ENCODE data around the gene TRNAU1AP.
"Not testable (repeated sequence)": the region's sequence is repeated elsewhere in the genome, so short reads cannot be mapped to it uniquely, and the experiment has no call there.

Gene TRNAU1AP

GRCh38 chr1:28552758-28553663 is at the start of gene TRNAU1AP:
Gene TRNAU1AP (plus strand): TSS chr1:28553085. CDS start chr1:28553111, 26 bp downstream.
- peak; percentile 99 for DNase-seq

GRCh38 chr1:28503117-28503516 is 49.8 kb upstream of the TRNAU1AP start:
- DNase-seq, result no peak

DNA sequence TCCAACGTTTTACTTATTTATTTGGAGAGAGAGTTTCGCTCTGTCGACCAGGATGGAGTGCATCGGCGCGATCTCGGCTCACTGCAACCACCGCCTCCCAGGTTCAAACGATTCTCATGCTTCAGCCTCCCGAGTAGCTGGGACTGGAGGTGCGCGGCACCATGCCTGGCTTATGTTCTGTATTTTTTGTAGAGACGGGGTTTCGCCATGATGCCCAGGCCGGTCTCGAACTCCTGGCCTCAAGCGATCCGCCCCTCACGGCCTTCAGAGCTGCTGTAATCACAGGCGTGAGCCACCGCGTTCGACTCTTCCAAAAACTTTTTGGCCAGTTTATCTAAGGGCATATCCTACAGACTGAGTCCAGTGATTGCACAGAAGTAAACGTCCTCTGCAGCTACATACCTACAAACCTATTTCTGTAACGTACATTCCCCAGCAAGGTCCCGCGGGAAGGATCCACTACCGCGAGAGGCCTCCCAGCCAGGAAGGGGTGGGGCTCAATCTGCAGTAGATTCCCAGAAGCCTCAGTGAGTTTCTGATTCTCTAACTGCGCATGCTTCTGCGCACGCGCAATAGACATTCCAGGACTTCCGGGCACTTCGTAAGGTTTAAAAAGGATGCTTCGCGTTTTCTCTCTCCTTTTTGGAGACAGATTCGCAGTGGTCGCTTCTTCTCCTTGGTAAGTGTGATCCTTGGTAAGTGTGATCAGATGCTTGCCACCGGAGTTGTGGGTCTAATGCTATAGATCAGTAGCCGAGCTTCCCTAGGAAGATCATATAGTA is 47.3 kb upstream of the TRNAU1AP start, which contains the start of gene RCC1:
Gene RCC1, plus strand, starts transcription at position 638 of the 782 bp plus-strand sequence. CDS start 23,824 bp downstream, outside the sequence.
- DNase-seq, result peak; percentile 99

DNA sequence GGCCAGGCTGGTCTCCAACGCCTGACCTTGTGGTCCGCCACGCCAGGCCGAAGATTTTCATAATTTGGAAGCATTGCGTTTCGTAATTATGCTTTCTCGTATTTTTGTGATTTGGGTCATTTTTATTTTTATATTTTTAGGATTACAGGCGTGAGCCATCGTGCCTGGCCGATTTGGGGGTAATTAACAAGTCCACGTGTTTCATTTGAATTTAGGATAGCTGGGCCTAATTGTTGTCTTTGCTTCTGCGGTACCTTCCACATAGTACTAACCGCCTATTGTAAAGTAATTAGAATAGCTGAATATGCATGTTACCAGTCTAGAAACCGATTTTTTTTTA is 46.0 kb upstream of the TRNAU1AP start:
- DNase-seq, result no peak

DNA sequence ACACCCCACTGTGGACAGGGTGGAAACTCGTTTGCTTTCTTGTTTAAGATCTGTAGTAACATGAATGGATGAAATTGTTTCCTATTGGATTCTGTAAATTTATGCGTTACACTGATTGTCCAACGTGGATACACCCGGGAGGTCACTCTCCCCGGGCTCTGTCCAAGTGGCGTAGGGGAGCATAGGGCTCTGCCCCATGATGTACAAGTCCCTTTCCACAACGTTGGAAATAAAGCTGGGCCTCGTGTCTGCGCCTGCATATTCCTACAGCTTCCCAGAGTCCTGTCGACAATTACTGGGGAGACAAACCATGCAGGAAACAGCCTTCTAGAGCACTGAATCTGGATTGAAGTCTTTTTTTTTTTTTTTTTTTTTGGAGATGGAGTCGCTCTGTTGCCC is 45.6 kb upstream of the TRNAU1AP start:
- DNase-seq, result no peak

DNA sequence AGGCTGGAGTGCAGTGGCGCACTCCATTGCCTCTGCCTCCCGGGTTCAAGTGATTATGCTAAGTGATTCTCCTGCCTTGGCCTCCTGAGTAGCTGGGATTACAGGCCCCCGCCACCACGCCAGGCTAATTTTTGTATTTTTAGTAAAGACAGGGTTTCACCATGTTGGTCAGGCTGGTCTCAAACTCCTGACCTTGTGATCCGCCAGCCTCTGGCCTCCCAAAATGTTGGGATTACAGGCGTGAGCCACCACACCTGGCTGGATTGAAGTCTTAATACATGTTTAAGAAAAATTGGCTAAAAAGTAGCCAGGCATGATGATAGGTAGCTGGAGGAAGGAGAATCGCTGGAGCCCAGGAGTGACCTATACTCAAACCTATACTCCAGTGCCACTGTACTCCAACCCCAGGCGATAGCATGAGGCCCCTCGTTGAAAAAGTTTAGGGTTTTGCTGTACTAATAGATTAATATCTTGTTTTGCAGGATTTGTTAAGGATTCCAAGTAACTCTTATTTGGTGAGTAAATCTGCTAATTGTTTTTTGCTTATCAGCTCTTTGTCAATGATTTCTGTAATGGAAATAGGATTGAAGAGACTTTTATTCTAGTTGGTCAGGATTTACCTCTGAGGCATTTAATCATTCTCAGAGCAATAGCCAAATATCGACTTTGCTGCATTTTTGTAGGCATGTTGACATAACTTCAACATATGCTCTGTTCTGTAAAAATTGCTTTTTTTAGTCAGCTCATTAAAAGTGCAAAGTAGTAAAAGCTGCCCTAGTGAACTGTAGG is 45.0 kb upstream of the TRNAU1AP start:
- no peak for DNase-seq

- DNase-seq, result no peak
Measured at GRCh38 chr1:28508435-28508754, 44.5 kb upstream of the TRNAU1AP start.

GRCh38 chr1:28509705-28510272 is 43.1 kb upstream of the TRNAU1AP start:
- DNase-seq, result peak; percentile 53

DNA sequence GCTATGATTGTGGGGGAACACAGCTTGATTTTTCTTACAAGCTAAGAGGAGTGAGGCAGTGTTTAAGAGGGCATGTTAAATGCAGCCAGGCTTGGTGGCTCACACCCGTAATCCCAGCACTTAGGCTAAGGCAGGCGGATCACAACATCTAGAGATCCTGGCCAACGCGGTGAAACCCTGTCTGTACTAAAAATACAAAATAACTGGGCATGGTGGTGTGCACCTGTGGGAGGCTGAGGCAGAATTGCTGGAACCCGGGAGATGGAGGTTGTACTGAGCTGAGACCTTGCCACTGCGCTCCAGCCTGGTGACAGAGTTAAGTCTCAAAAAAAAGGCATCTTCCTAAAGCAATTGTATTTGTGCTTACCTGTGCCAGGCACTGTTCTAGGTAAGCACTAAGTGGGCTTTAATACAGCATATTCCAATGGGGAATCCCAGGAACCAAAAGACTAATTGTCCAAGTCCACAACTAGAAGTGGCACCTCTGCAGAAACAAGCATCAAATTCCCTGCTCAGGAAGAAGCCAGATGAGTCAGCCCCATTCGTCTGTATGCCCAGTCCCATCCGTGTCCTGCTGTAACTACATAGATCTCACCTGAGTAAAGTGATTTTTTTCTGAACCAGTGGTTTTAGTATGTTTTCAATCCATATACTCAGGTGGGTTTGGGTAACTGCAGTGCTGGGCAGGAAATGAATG is 42.5 kb upstream of the TRNAU1AP start:
- DNase-seq, result peak; percentile 63

DNA sequence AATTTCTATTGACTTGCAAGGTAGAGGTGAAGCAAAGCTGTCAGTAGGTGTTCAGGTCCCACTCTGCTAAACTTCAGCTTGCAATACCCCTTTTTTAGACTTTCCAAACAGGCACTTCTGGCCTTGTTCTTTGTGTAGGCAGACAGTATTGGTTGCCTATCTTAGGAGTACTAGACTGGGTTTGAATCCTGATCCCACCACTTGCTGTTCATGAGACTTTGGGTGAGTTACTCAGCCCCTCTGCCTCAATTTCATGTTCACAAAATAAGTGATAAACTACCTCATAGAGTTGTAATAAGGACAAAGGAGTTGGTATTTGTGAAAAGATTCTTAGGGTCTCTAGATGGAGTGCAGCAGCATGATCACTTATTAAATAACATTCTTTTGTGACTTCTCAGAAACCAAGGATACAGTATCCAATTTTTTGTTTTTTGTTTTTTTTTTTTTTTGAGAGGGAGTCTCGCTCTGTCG is 41.9 kb upstream of the TRNAU1AP start:
- no peak for DNase-seq

- no peak for DNase-seq
Measured at GRCh38 chr1:28512058-28512611, 40.8 kb upstream of the TRNAU1AP start.

- not testable (repeated sequence) for DNase-seq
Measured at GRCh38 chr1:28514445-28514933, 38.4 kb upstream of the TRNAU1AP start.

GRCh38 chr1:28516518-28516956 is 36.3 kb upstream of the TRNAU1AP start:
- no peak for DNase-seq

DNA sequence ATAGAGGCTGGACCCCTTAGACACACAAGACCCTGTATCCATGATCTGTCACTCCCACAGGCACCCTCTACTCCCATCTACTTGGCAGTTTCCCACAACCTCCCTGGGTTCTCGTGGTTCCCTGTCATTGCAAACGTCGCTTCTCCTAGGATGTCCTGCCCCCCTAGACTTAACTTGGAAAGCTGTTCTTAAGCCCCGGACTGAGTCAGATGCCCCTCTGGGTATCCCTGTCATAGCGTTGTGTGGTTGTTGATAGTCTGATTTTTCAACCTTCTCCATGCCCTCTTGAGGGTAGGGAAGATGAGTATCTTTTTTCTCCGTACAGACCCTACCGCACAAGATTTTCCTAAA is 35.3 kb upstream of the TRNAU1AP start:
- no peak for DNase-seq

GRCh38 chr1:28518000-28518744 is 34.7 kb upstream of the TRNAU1AP start:
- DNase-seq, result peak; percentile 97

DNA sequence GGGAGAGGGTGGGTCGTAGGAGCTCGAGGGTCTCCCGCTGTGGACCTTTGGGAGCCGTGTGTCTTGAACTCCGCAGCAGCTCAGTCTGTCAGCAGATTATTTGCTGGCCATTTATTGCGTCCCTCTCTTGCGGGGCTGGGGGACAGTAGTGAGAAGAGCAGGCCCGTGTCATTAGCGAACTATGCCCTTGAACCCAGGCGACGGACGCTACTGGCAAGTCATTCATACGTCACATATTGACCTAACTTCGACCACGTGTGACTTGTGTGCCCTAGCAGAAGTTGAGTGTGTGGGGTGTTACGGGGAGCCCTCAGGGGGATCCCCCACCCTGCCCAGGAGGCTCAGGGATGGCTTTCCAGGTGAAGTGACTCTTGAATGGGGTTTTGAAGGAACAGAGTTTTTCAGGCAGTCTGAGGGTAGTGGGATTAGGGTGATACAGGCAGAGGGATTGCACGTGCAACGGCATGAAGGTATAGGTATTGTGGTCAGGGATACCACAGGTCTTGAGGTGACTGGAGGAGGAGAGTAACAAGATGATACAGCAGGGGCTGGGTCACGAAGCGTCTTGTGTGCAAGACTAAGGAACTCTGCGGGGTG is 34.0 kb upstream of the TRNAU1AP start:
- DNase-seq, result peak; percentile 71

DNA sequence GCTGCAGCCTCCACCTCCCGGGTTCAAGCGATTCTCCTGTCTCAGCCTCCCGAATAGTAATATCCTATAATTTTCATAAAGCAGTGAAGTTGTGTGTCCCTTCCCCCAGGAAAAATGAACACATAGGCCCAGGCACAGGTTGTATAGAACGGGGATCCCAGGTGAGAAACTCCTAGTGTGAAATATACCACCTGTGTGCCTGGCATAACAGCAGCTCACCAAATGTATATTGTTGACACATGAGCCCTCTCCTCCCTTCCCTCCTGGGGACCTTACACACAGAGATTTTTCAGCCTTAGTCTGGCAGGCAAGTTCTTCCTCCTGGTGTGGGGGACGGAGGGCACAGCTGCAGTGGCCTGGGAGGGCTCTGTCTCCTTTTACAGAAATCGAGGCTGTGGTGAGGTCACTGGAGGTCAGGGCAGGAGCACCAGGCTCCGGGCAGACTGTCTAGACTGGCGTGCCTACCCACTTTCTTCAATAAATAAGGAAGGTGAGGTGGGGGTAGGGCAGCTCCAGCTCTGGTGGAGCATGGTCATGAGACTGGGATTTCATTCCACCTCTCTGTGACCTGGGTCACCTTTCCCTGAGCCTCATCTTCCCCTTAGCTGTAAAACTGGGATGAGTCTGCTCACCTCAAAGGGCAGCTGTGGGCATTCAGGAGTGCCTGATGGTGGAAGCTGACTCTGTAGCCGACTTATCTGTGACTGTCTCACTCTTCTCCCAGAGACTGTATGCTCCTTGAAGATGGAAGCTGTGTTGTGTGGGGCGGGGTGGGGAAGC is 32.7 kb upstream of the TRNAU1AP start:
- DNase-seq, result no peak

DNA sequence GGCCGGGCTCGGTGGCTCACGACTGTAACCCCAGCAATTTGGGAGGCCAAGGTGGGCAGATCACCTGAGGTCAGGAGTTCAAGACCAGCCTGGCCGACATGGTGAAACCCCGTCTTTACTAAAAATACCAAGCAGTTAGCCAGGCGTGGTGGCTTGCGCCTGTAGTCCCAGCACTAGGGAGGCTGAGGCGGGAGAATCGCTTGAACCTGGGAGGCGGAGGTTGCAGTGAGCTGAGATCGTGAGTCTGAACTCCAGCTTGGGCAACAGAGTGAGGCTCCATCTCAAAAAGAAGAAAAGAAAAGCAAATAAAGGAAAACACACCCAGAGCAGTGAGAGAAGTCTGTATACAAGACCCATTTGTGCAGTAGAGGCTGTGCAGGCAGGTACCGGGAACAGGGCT is 32.1 kb upstream of the TRNAU1AP start:
- DNase-seq, result not testable (repeated sequence)

DNA sequence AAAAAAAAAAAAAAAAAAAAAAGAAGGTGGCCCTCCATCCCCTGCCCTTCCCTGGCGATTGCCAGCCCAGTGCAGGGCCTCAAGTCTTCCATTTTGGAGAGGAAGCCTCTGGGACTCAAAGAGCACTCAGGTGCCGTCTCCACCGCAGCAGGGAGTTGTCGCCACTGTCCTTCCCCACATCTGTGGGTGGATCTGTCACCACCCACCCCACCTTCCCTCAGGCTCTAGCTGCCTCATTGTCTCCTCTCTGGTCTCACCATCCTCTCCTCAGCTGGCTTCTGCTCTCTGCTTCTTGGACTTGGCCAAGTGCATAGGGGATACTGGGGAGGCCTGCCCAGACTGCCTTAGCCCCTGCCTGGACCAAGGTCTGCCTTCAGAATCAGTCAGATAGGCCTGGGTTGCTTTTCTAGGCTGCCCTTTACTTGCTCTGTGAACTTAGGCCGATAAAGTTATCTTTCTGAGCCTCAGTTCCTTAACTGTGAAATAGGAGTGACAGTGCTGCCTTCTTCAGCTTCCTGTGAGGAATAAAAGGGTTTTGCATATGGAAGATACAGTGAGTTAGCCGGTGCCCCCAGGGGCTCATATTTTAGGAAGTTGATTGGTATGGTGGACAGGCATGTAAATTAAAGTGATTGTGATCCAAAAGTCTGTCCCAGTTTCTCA is 31.3 kb upstream of the TRNAU1AP start:
- DNase-seq, result no peak
